H1 (cell line): ENCODE data around the gene NPSR1. TPM values are rescaled to one million over a fixed set of nuclear protein-coding genes. Genes with fewer than 3 reads are reported as not detected.

Source experiments
- CTCF ChIA-PET: fragments of 300-600 bp; sonication (Branson Sonifier 250); formaldehyde crosslinking; loops from one replicate; lab custom pipeline; 2021; ENCODE audit not compliant: partially characterized antibody; lab: Charles Lee
- POLR2A ChIA-PET: fragments of 300-600 bp; sonication (Branson Sonifier 250); formaldehyde crosslinking; loops from one replicate; lab custom pipeline; 2021; ENCODE audit warnings: inconsistent platforms; ENCODE audit not compliant: partially characterized antibody; lab: Charles Lee
- DNase-seq, 2 experiments: peaks; one replicate each; pipeline versions ENCODE4 v3.0.0 to v3.0.0-alpha.2; 2010 to 2022; ENCODE audit warnings: low spot score in 2 of 2, low read depth in 1 of 2, mixed read lengths in 1 of 2
- FAIRE-seq: peaks from 2 replicates; lab custom pipeline; 2011; peaks lifted over from hg19 to GRCh38; lab: Jason Lieb, UNC
- H2AFZ ChIP-seq: 2 replicates; pipeline ENCODE4 v1.8.1; 2012; ENCODE audit warnings: low read length, inconsistent platforms
- H2AK5ac ChIP-seq: 2 replicates; pipeline ENCODE4 v1.6.1; 2013; ENCODE audit warnings: low read depth, low read length
- H2BK120ac ChIP-seq: replicated peaks from 2 replicates; pipeline ENCODE3; 2013; ENCODE audit warnings: low read depth, low read length, inconsistent platforms
- H2BK12ac ChIP-seq: 2 replicates; pipeline ENCODE4 v1.6.1; 2013; ENCODE audit warnings: low read depth, low read length
- H2BK15ac ChIP-seq: 2 replicates; pipeline ENCODE4 v1.6.1; 2013; ENCODE audit warnings: low read length
- H2BK20ac ChIP-seq: 2 replicates; pipeline ENCODE4 v1.6.1; 2013; ENCODE audit warnings: low read length
- H2BK5ac ChIP-seq: 2 replicates; pipeline ENCODE4 v1.6.1; 2013; ENCODE audit warnings: low read depth, low read length
- H3K14ac ChIP-seq: 2 replicates; pipeline ENCODE4 v1.6.1; 2013; ENCODE audit warnings: inconsistent platforms; ENCODE audit not compliant: insufficient read length
- H3K18ac ChIP-seq: 2 replicates; pipeline ENCODE4 v1.6.1; 2013; ENCODE audit warnings: low read length; ENCODE audit errors: extremely low read depth
- H3K23ac ChIP-seq: 2 replicates; pipeline ENCODE4 v1.6.1; 2013; ENCODE audit warnings: inconsistent platforms; ENCODE audit not compliant: insufficient read length
- H3K23me2 ChIP-seq: 2 replicates; pipeline ENCODE4 v1.6.1; 2013; ENCODE audit warnings: low read depth, low read length
- H3K27ac ChIP-seq: 2 replicates; pipeline ENCODE4 v1.6.1; 2011; ENCODE audit warnings: low read depth, low read length, inconsistent platforms
- H3K27me3 ChIP-seq, 4 experiments: replicated peaks in 1 of 4; 1 replicate in 1 of 4; 2 replicates in 3 of 4; pipeline versions ENCODE4 v1.6.1 to v1.8.1; 2011 to 2013; ENCODE audit warnings: low read length in 3 of 4, mild to moderate bottlenecking in 3 of 4, inconsistent platforms in 2 of 4, mixed read lengths in 2 of 4, moderate library complexity in 1 of 4; ENCODE audit not compliant: control insufficient read depth in 3 of 4, insufficient read depth in 3 of 4; ENCODE audit errors: extremely low read depth in 1 of 4
- H3K36me3 ChIP-seq, 4 experiments: 2 replicates each; pipeline versions ENCODE4 v1.6.1 to v1.8.1; 2011 to 2013; ENCODE audit warnings: mild to moderate bottlenecking in 4 of 4, low read length in 3 of 4, moderate library complexity in 2 of 4, control low read depth in 1 of 4, inconsistent platforms in 1 of 4; ENCODE audit not compliant: insufficient read depth in 4 of 4, control insufficient read depth in 2 of 4
- H3K4ac ChIP-seq: replicated peaks from 2 replicates; pipeline ENCODE3; 2013; ENCODE audit warnings: low read length, low read depth, mixed read lengths, inconsistent platforms; ENCODE audit not compliant: insufficient read length
- H3K4me1 ChIP-seq, 4 experiments: replicated peaks in 1 of 4; 1 replicate in 1 of 4; 2 replicates in 3 of 4; pipeline versions ENCODE4 v1.6.1 to v1.8.1; 2011 to 2013; ENCODE audit warnings: low read length in 3 of 4, inconsistent platforms in 2 of 4, mixed read lengths in 1 of 4; ENCODE audit not compliant: insufficient read depth in 4 of 4, control insufficient read depth in 3 of 4
- H3K4me2 ChIP-seq, 2 experiments: 2 replicates each; pipeline versions ENCODE4 v1.6.1 to v1.8.1; 2011 to 2013; ENCODE audit warnings: low read depth in 2 of 2, low read length in 2 of 2, control low read depth in 1 of 2, inconsistent platforms in 1 of 2, mild to moderate bottlenecking in 1 of 2; ENCODE audit not compliant: insufficient read depth in 1 of 2
- H3K4me3 ChIP-seq, 4 experiments: fragments of 200-600, 300-600 bp in 1 of 4; sonication (generic), shearing (Covaris generic), sonication (Bioruptor Twin) in 1 of 4; 2 replicates each; pipeline versions ENCODE4 v1.5.1 to v1.8.1; 2011 to 2016; ENCODE audit warnings: low read length in 4 of 4, low read depth in 3 of 4, control low read depth in 2 of 4, inconsistent platforms in 2 of 4, mild to moderate bottlenecking in 2 of 4, mixed read lengths in 1 of 4, moderate library complexity in 1 of 4; ENCODE audit not compliant: insufficient read depth in 2 of 4; ENCODE audit errors: extremely low read depth in 1 of 4
- H3K56ac ChIP-seq: replicated peaks from 2 replicates; pipeline ENCODE3; 2013; ENCODE audit warnings: low read depth, mild to moderate bottlenecking, mixed read lengths, low read length, inconsistent platforms; ENCODE audit not compliant: insufficient read length
- H3K79me1 ChIP-seq: 2 replicates; pipeline ENCODE4 v1.6.1; 2013; ENCODE audit warnings: low read depth, low read length, control low read depth
- H3K79me2 ChIP-seq, 2 experiments: 2 replicates each; pipeline versions ENCODE4 v1.6.1 to v1.8.1; 2012 to 2013; ENCODE audit warnings: low read length in 2 of 2, mild to moderate bottlenecking in 2 of 2, inconsistent platforms in 1 of 2; ENCODE audit not compliant: insufficient read depth in 2 of 2, control insufficient read depth in 1 of 2
- H3K9ac ChIP-seq, 4 experiments: replicated peaks in 1 of 4; 1 replicate in 1 of 4; 2 replicates in 3 of 4; pipeline versions ENCODE4 v1.6.1 to v1.8.1; 2011 to 2013; ENCODE audit warnings: low read depth in 3 of 4, low read length in 3 of 4, control low read depth in 2 of 4, mild to moderate bottlenecking in 2 of 4, moderate library complexity in 2 of 4, inconsistent platforms in 1 of 4; ENCODE audit errors: extremely low read depth in 1 of 4
- H3K9me3 ChIP-seq, 2 experiments: 2 replicates each; pipeline versions ENCODE4 v1.6.1 to v1.8.1; 2012 to 2013; ENCODE audit warnings: mild to moderate bottlenecking in 2 of 2, moderate library complexity in 2 of 2, control low read depth in 1 of 2, inconsistent platforms in 1 of 2, low read depth in 1 of 2, low read length in 1 of 2, mixed read lengths in 1 of 2; ENCODE audit not compliant: insufficient read depth in 2 of 2
- H4K20me1 ChIP-seq, 2 experiments: replicated peaks in 1 of 2; 2 replicates each; pipeline versions ENCODE3 to v1.8.1; 2011 to 2013; ENCODE audit warnings: inconsistent platforms in 2 of 2, low read length in 2 of 2, mild to moderate bottlenecking in 1 of 2; ENCODE audit not compliant: insufficient read depth in 2 of 2, control insufficient read depth in 1 of 2
- H4K5ac ChIP-seq: 2 replicates; pipeline ENCODE4 v1.6.1; 2013; ENCODE audit warnings: low read length, low read depth, mixed read lengths, inconsistent platforms; ENCODE audit not compliant: insufficient read length
- H4K8ac ChIP-seq: 2 replicates; pipeline ENCODE4 v1.8.0; 2013; ENCODE audit warnings: mild to moderate bottlenecking, moderate library complexity, low read length, inconsistent platforms; ENCODE audit not compliant: insufficient read depth; ENCODE audit errors: extremely low read depth
- H4K91ac ChIP-seq: replicated peaks from 2 replicates; pipeline ENCODE3; 2013; ENCODE audit warnings: low read length, mixed read lengths, inconsistent platforms; ENCODE audit not compliant: insufficient read length
- ASH2L ChIP-seq: fragments of 200-600, 300-600 bp; sonication (generic); IDR thresholded peaks from one replicate; pipeline ENCODE4 v1.7.1; 2017; ENCODE audit warnings: low read length
- CEBPB ChIP-seq: IDR thresholded peaks from 2 replicates; pipeline ENCODE4 v1.6.1; 2012; ENCODE audit warnings: low read depth, low read length
- CHD1 ChIP-seq: IDR thresholded peaks from 2 replicates; pipeline ENCODE4 v1.6.1; 2012; ENCODE audit warnings: low read depth, low read length, improper control_type of control experiment
- GABPA ChIP-seq: IDR thresholded peaks from 2 replicates; pipeline ENCODE4 v1.6.1; 2011; ENCODE audit warnings: mild to moderate bottlenecking, low read length, moderate library complexity, borderline replicate concordance; ENCODE audit not compliant: insufficient read depth
- NANOG ChIP-seq: IDR thresholded peaks from 2 replicates; pipeline ENCODE4 v1.6.1; 2011; ENCODE audit warnings: low read length, low read depth, mild to moderate bottlenecking, inconsistent platforms; ENCODE audit not compliant: insufficient read depth, poor library complexity, severe bottlenecking
- POLR2AphosphoS5 ChIP-seq: IDR thresholded peaks from 2 replicates; pipeline ENCODE4 v1.6.1; 2011; ENCODE audit warnings: low read depth, low read length
- SP1 ChIP-seq: IDR thresholded peaks from 2 replicates; pipeline ENCODE4 v1.6.1; 2011; ENCODE audit warnings: low read depth, low read length
- SRF ChIP-seq: IDR thresholded peaks from 2 replicates; pipeline ENCODE4 v1.6.1; 2011; ENCODE audit warnings: mild to moderate bottlenecking, low read depth, low read length, moderate library complexity
- USF2 ChIP-seq: IDR thresholded peaks from 2 replicates; pipeline ENCODE4 v1.6.1; 2011; ENCODE audit warnings: low read length, improper control_type of control experiment
- WGBS, 2 experiments: shearing (Covaris generic) in 1 of 2; methylation state at CpG; one replicate each; pipeline versions ENCODE4 v1.1.6 to v1.1.7; 2013 to 2015; ENCODE audit warnings: low lambda C conversion rate in 2 of 2, mixed read lengths in 2 of 2, inconsistent platforms in 1 of 2, low coverage in 1 of 2, missing lambda C conversion rate in 1 of 2; ENCODE audit not compliant: insufficient replicate concordance in 2 of 2, insufficient coverage in 1 of 2, insufficient read length in 1 of 2; ENCODE audit errors: extremely low coverage in 1 of 2, missing lambda C conversion rate in 1 of 2; 5-methylcytosine and 5-hydroxymethylcytosine counted together
- polyA plus RNA-seq, 7 experiments: library from polyadenylated mRNA; depleted of rRNA in 3 of 7; stranded (reverse) in 5 of 7; unstranded in 2 of 7; fragments of >200 nt in 5 of 7; fragments of 200-250 nt in 2 of 7; gene quantifications; 1 replicate in 5 of 7; 2 replicates in 1 of 7; 4 replicates in 1 of 7; pipeline versions ENCODE4 v1.2.1 to v1.2.3, GENCODE V29; 2011 to 2013; ENCODE audit warnings: missing spikeins in 2 of 7, mixed read lengths in 2 of 7
- total RNA-seq: library from RNA; stranded (reverse); fragmentation: NEBNext Ultra II Directional; extraction: Animal tissue kit (Norgen Biotek cat#: 25700); gene quantifications from 2 replicates; pipeline ENCODE4 v1.2.1, GENCODE V29; 2021
- TF ChIP-seq, protein P1 (sequence below), 3 experiments: IDR thresholded peaks; 1 replicate in 2 of 3; 2 replicates in 1 of 3; pipeline versions ENCODE4 v1.5.1 to v1.6.1; 2011; ENCODE audit warnings: low read length in 3 of 3, mild to moderate bottlenecking in 3 of 3, inconsistent platforms in 2 of 3, low read depth in 1 of 3, moderate library complexity in 1 of 3; ENCODE audit not compliant: insufficient read depth in 1 of 3; ENCODE audit errors: control extremely low read depth in 1 of 3

The NPSR1 gene
- total and polyA plus RNA-seq, 2 of the 8 experiments (the other 6 are each of a cell fraction or from before 2014, with no cell fraction given): not detected

DNA sequence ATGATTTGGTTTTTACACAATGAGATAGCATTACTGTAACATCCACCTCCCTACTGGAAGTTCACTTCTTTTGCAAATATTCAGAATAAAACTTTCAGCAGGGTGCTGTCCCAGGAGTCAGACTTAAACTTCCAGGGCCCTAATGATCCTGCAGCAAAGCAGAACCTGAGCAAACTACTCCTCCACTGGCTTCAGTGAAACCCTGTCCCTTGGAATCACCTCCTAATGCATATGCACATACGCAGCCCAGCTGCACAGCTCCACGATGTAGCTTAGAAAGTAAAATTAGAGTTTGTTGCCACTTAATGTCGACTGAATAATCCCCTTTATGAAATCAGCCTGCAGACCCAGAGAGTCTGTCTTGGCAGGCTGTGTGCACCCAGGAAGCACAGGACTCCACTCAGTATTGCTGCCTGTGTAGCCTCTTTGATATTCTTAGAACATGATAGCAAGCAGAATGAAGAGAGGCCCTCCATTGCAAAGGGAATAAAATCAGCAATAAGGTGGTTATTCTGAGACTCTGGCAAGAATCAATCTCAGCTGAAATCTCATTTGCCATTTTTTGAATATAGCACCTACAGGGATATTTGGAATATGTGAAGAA, 1.6 kb downstream of the NPSR1 start:
- no peak overlapping the region for H3K27ac ChIP-seq
- H3K4ac ChIP-seq: no peak overlapping the region
- H2AFZ ChIP-seq: no peak overlapping the region
- no peak overlapping the region for H2BK5ac ChIP-seq
- H3K27me3 ChIP-seq: peaks cover 0 to 11% (median 1%) of the 10 kb centered on the region in 4 experiments; a peak in 2 of 7 replicates
- no peak for FAIRE-seq
- no peak overlapping the region for H2BK120ac ChIP-seq
- H4K8ac ChIP-seq: no peak overlapping the region
- H3K4me1 ChIP-seq: peaks cover 0 to 14% (median 11%) of the 10 kb centered on the region in 4 experiments; a peak in 5 of 7 replicates
- H4K5ac ChIP-seq: no peak overlapping the region
- no peaks in the 10 kb centered on the region for H3K79me2 ChIP-seq
- ChIA-PET POLR2A (no interaction called here), CTCF (interaction anchor here (1.0 to 8.1 kb wide), 2 partner anchors 15 to 64 kb away, joined by 3 to 61 read pairs; no protein-coding TSS in a partner anchor)
- H3K9me3 ChIP-seq: 0 out of 4 replicates have a peak, but pooled peaks cover 0 to 2% of the 10 kb centered on the region in 2 experiments
- DNase-seq: no peak
- H3K56ac ChIP-seq: no peak overlapping the region
- H3K14ac ChIP-seq: no peak overlapping the region
- H3K4me3 ChIP-seq: no peak overlapping the region
- H4K91ac ChIP-seq: no peak overlapping the region
- H2BK15ac ChIP-seq: no peak overlapping the region
- no peak overlapping the region for H3K4me2 ChIP-seq
- H4K20me1 ChIP-seq: no peaks in the 10 kb centered on the region
- no peak overlapping the region for H3K9ac ChIP-seq
- H2BK12ac ChIP-seq: no peak overlapping the region
- no peaks in the 10 kb centered on the region for H3K79me1 ChIP-seq
- H2AK5ac ChIP-seq: no peak overlapping the region
- H3K36me3 ChIP-seq: no peaks in the 10 kb centered on the region
- no peaks in the 10 kb centered on the region; the same call in 1 of the 2 replicates for H3K23me2 ChIP-seq
- no peak overlapping the region for H3K18ac ChIP-seq
- WGBS, 2 experiments: 34% methylated on average over 3 of the region's 3 CpGs; no CpG with 5 or more reads in 1 of the 2 experiments
- no peak overlapping the region for H3K23ac ChIP-seq
- 0 out of 2 replicates have a peak overlapping the region, but pooled peaks have one; percentile 18 for H2BK20ac ChIP-seq
- TF ChIP-seq NANOG (no peak), SP1 (no peak), ASH2L (no peak), GABPA (no peak), POLR2AphosphoS5 (no peak), CHD1 (no peak), SRF (no peak), USF2 (no peak), CEBPB (no peak)
- TF ChIP-seq, protein P1, sequence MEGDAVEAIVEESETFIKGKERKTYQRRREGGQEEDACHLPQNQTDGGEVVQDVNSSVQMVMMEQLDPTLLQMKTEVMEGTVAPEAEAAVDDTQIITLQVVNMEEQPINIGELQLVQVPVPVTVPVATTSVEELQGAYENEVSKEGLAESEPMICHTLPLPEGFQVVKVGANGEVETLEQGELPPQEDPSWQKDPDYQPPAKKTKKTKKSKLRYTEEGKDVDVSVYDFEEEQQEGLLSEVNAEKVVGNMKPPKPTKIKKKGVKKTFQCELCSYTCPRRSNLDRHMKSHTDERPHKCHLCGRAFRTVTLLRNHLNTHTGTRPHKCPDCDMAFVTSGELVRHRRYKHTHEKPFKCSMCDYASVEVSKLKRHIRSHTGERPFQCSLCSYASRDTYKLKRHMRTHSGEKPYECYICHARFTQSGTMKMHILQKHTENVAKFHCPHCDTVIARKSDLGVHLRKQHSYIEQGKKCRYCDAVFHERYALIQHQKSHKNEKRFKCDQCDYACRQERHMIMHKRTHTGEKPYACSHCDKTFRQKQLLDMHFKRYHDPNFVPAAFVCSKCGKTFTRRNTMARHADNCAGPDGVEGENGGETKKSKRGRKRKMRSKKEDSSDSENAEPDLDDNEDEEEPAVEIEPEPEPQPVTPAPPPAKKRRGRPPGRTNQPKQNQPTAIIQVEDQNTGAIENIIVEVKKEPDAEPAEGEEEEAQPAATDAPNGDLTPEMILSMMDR (IDR thresholded peaks at IDR 0.05; ENCODE audit: control extremely low read depth in 1 of 3, insufficient read depth in 1 of 3, low read depth in 1 of 3, low read length in 3 of 3): no peak
